ENCODE results near the gene HECTD4.

HECTD4 gene

GRCh38 chr12:112121780-112122565 is 260.3 kb downstream of the HECTD4 start:
- TF ChIP-seq POLR2A (IDR thresholded peaks at IDR 0.05; ENCODE audit: low read length) (no peak), GATA1 (IDR thresholded peaks at IDR 0.05; ENCODE audit: low read depth, low read length) (no peak)
- no peak for DNase-seq

- TF ChIP-seq POLR2A (IDR thresholded peaks at IDR 0.05; ENCODE audit: low read length) (no peak), GATA1 (IDR thresholded peaks at IDR 0.05; ENCODE audit: low read depth, low read length) (no peak)
- DNase-seq, result no peak
These were observed 264.5 kb downstream of the HECTD4 start for GRCh38 chr12:112117685-112118084.

- peak; percentile 70 to 82 for DNase-seq
These were observed 265.8 kb downstream of the HECTD4 start for GRCh38 chr12:112116232-112117060.

GRCh38 chr12:112115259-112116045 is 266.8 kb downstream of the HECTD4 start:
- TF ChIP-seq POLR2A (IDR thresholded peaks at IDR 0.05; ENCODE audit: low read length), result no peak
- TF ChIP-seq GATA1 (IDR thresholded peaks at IDR 0.05; ENCODE audit: low read depth, low read length), result no peak
- peak; percentile 55 to 61 for DNase-seq

More at GRCh38 chr12:112116232-112117060, 265.8 kb downstream of the HECTD4 start:
- TF ChIP-seq GATA1 (IDR thresholded peaks at IDR 0.05; ENCODE audit: low read depth, low read length) (no peak), POLR2A (IDR thresholded peaks at IDR 0.05; ENCODE audit: low read length) (peak; percentile 69)

- TF ChIP-seq GATA1 (IDR thresholded peaks at IDR 0.05; ENCODE audit: low read depth, low read length) (no peak), POLR2A (IDR thresholded peaks at IDR 0.05; ENCODE audit: low read length) (no peak)
- no peak for DNase-seq
These were observed 269.7 kb downstream of the HECTD4 start for GRCh38 chr12:112112409-112113133.

GRCh38 chr12:112111931-112112330 is 270.3 kb downstream of the HECTD4 start:
- TF ChIP-seq POLR2A (IDR thresholded peaks at IDR 0.05; ENCODE audit: low read length) (no peak), GATA1 (IDR thresholded peaks at IDR 0.05; ENCODE audit: low read depth, low read length) (no peak)
- no peak for DNase-seq

GRCh38 chr12:112110787-112111662 is 271.2 kb downstream of the HECTD4 start:
- DNase-seq, result peak; percentile 34 to 65

Measured in erythroblast (primary cell).